Testis (tissue), 2 donors: ENCODE measurements around the gene RNF144B.

ENCODE experiments used
- CTCF ChIP-seq, 3 experiments: fragments of 450-650 bp in 2 of 3; fragments of 200-600 bp in 1 of 3; sonication (generic) in 1 of 3; IDR thresholded peaks; one replicate each; pipeline ENCODE4 v1.5.1; 2016 to 2019; ENCODE audit warnings: antibody characterized with exemption in 3 of 3, mild to moderate bottlenecking in 2 of 3, moderate library complexity in 1 of 3
- POLR2A ChIP-seq: fragments of 450-650 bp; IDR thresholded peaks from one replicate; pipeline ENCODE4 v1.6.1; 2017; ENCODE audit warnings: antibody characterized with exemption, mild to moderate bottlenecking, moderate library complexity

GRCh38 chr6:18416341-18416679 lies 29.2 kb downstream of the RNF144B start:
- TF ChIP-seq POLR2A = no peak
- TF ChIP-seq CTCF (IDR thresholded peaks at IDR 0.05) = no peak
